Measurements from ENCODE around the gene DLK1.

Gene DLK1

GRCh38 chr14:100778951-100779690 is 52.4 kb downstream of the DLK1 start:
- no peak for DNase-seq

DNA sequence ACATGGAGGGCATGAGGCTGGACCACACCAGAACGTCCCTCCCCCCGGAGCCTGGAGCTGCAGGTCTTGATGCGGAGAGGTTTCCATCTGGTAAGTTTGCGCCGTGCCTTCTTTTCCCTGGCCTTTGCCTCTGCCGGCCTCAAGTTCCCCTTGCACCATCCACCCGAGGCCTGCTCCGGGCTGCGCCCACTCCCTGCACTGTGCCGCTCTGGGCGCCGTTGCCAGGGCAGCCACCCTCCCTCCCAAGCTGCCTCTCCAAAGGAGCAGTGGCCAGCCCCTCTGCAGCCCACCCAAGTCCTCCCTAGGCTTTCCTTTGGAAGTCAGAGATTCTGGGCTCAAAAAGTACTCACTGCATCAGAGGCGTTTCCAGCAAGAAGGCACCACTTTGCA is 53.0 kb downstream of the DLK1 start:
- no peak for DNase-seq

DNA sequence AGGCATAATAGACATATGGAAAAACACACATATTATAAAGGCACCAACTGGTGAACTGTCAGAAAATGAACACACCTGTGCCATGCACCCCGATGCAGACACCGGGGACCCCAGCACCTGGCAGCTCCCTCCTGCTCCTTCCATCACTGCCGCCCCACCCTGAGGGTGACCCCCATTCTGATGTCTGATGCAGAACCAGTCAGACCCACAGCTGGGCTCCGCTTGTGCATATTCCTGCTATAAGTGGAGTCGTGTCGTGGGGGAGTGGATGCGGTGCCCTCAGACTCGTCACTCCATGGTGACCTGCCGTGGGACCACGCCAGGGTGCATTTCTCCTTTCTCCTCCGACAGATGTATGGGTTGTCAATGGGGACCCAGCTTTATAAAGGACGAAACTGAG is 53.6 kb downstream of the DLK1 start:
- DNase-seq, result no peak

- DNase-seq, result no peak
These were observed 54.1 kb downstream of the DLK1 start for GRCh38 chr14:100780646-100781355.

- DNase-seq, result no peak
These were observed 55.3 kb downstream of the DLK1 start for GRCh38 chr14:100781952-100782351.

- peak in 1 of 2 experiments; percentile 32 for DNase-seq
These were observed 56.0 kb downstream of the DLK1 start for GRCh38 chr14:100782516-100783320.

GRCh38 chr14:100783630-100784370 is 57.1 kb downstream of the DLK1 start:
- peak; percentile 97 to 98 for DNase-seq

- peak; percentile 100 for DNase-seq
These were observed 58.0 kb downstream of the DLK1 start for GRCh38 chr14:100784523-100785337.

DNA sequence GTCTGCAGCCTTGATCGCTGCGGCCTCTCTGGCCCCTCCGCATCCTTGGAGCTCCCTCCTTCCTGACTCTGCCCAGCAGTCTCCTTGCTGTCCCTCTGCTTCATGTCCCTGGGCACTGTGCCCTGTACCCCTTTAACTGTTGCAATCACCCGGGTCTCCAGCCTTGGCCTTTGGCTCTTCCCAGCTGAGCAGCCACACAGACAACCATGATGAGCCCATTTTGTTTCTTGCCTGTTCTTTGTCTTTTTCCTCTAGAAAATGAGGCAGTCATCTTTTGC is 58.6 kb downstream of the DLK1 start:
- no peak for DNase-seq

DNA sequence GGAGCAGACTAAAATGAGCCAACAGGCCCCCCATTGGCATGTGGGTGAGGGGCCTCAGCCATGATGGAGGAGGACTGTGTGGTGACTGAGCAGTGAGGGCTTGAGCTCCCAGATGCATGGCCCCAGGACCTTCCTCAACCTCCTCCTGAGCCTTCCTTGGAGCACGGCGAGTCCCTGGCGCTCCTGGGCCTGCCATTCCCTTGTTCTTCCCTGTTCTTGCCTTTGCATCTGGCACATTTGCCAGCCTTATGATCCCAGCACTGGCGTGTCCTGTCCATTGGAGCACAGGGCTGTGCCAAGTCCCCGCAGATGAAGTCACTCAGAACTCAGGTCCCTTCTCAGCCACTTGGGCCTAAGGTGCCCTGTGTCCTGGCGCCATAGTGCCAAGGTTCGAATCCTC is 58.9 kb downstream of the DLK1 start:
- peak in 1 of 2 experiments; percentile 52 for DNase-seq

- peak; percentile 21 to 67 for DNase-seq
These were observed 59.4 kb downstream of the DLK1 start for GRCh38 chr14:100786131-100786530.

GRCh38 chr14:100786576-100787219 is 60.0 kb downstream of the DLK1 start:
- DNase-seq, result peak in 1 of 2 experiments; percentile 71

GRCh38 chr14:100787659-100788058 is 61.0 kb downstream of the DLK1 start:
- DNase-seq, result no peak
